Measurements from ENCODE around the gene SPA17. TPM values are rescaled to one million over a fixed set of nuclear protein-coding genes. Genes with fewer than 3 reads are reported as not detected.

The SPA17 gene
- total and polyA plus RNA-seq, 7 donors: 2.3 to 23.8 (median 7.1) TPM

GRCh38 chr11:124658986-124659385 lies 14.7 kb upstream of the SPA17 start:
- intact Hi-C loops (cut with DNase I): no loop called here
- no peak for DNase-seq
- no peak overlapping the region for H3K27ac ChIP-seq
- TF ChIP-seq EP300 (IDR thresholded peaks at IDR 0.05): no peak
- no peak for TF ChIP-seq POLR2A (IDR thresholded peaks at IDR 0.05)
- TF ChIP-seq, protein P1, sequence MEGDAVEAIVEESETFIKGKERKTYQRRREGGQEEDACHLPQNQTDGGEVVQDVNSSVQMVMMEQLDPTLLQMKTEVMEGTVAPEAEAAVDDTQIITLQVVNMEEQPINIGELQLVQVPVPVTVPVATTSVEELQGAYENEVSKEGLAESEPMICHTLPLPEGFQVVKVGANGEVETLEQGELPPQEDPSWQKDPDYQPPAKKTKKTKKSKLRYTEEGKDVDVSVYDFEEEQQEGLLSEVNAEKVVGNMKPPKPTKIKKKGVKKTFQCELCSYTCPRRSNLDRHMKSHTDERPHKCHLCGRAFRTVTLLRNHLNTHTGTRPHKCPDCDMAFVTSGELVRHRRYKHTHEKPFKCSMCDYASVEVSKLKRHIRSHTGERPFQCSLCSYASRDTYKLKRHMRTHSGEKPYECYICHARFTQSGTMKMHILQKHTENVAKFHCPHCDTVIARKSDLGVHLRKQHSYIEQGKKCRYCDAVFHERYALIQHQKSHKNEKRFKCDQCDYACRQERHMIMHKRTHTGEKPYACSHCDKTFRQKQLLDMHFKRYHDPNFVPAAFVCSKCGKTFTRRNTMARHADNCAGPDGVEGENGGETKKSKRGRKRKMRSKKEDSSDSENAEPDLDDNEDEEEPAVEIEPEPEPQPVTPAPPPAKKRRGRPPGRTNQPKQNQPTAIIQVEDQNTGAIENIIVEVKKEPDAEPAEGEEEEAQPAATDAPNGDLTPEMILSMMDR (IDR thresholded peaks at IDR 0.05): no peak
- no peak for TF ChIP-seq POLR2AphosphoS5 (IDR thresholded peaks at IDR 0.05)
- 91 to 92% methylated on average over 1 of the region's 1 CpG for WGBS, 2 donors
- no peak overlapping the region for H3K4me3 ChIP-seq
- no peaks in the 10 kb centered on the region for H3K27me3 ChIP-seq
- H3K4me1 ChIP-seq: no peaks in the 10 kb centered on the region
- H3K36me3 ChIP-seq: peaks cover 0 to 27% (median 0%) of the 10 kb centered on the region in 4 donors
- H3K9me3 ChIP-seq: no peaks in the 10 kb centered on the region

GRCh38 chr11:124661553-124661952 lies 12.2 kb upstream of the SPA17 start:
- TF ChIP-seq POLR2A (IDR thresholded peaks at IDR 0.05) (no peak), EP300 (IDR thresholded peaks at IDR 0.05) (no peak), POLR2AphosphoS5 (IDR thresholded peaks at IDR 0.05) (no peak)
- TF ChIP-seq, protein P1 (IDR thresholded peaks at IDR 0.05): no peak
- no peak overlapping the region for H3K27ac ChIP-seq
- no peak for DNase-seq
- no peak overlapping the region for H3K4me3 ChIP-seq
- H3K4me1 ChIP-seq: no peaks in the 10 kb centered on the region
- H3K9me3 ChIP-seq: no peaks in the 10 kb centered on the region
- peaks cover 0 to 35% (median 0%) of the 10 kb centered on the region in 4 donors for H3K36me3 ChIP-seq
- H3K27me3 ChIP-seq: no peaks in the 10 kb centered on the region
- intact Hi-C loops (cut with DNase I): no loop called here

DNA sequence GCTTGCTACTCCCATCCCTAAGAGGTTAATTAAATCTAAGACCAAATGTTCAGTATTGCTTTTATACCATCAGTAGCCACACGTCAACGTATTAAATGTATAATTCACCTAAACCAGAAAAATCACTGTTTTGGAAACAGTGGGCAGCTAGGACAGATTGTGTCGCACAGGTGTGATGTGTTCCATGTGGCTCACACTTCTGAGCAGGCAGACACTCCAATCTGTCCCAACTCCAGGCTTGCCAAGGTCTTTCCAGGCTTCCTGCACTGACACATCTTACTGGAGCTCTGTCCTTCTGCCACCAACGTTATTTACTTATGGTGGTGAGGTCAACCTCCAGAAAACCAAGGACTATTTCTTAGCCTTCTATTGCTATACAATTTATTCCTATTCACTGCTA lies 11.6 kb upstream of the SPA17 start:
- WGBS, 2 donors: 87 to 92% methylated on average over 4 of the region's 4 CpGs
- intact Hi-C loops (cut with DNase I): no loop called here
- no peak for DNase-seq
- Histone ChIP-seq H3K4me3 (no peak overlapping the region), H3K9me3 (no peaks in the 10 kb centered on the region), H3K4me1 (no peaks in the 10 kb centered on the region), H3K36me3 (peaks cover 0 to 33% (median 0%) of the 10 kb centered on the region in 4 donors), H3K27ac (no peak overlapping the region), H3K27me3 (no peaks in the 10 kb centered on the region)
- TF ChIP-seq, protein P1 (IDR thresholded peaks at IDR 0.05): no peak
- TF ChIP-seq POLR2AphosphoS5 (IDR thresholded peaks at IDR 0.05) (no peak), EP300 (IDR thresholded peaks at IDR 0.05) (no peak), POLR2A (IDR thresholded peaks at IDR 0.05) (no peak)

DNA sequence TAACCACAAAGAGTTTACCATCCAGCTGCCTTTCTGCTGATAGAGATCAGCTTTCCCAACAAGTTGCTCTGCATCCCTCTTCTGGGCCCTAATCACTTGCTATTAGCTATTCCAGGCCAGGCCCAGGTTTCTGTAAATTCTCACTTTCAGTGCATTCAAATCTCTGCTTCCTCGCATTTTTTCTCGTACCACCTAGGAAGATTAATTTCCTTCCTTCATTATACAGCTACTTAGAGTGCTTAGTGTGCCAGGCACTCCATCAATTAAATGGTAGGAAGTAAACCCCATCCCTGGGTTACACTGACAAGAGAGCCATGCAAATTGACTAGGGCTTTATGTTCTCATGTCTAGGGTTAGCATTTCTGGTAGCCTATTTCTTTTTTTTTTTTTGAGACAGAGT lies 9.8 kb upstream of the SPA17 start:
- Histone ChIP-seq H3K27me3 (no peaks in the 10 kb centered on the region), H3K4me3 (no peak overlapping the region), H3K9me3 (no peaks in the 10 kb centered on the region), H3K27ac (no peak overlapping the region), H3K36me3 (peaks cover 0 to 23% (median 0%) of the 10 kb centered on the region in 4 donors), H3K4me1 (no peaks in the 10 kb centered on the region)
- no peak for DNase-seq
- TF ChIP-seq, protein P1 (IDR thresholded peaks at IDR 0.05): no peak
- TF ChIP-seq POLR2AphosphoS5 (IDR thresholded peaks at IDR 0.05) (no peak), EP300 (IDR thresholded peaks at IDR 0.05) (no peak), POLR2A (IDR thresholded peaks at IDR 0.05) (no peak)
- 95 to 96% methylated on average over 2 of the region's 2 CpGs for WGBS, 2 donors
- intact Hi-C loops (cut with DNase I): no loop called here

DNA sequence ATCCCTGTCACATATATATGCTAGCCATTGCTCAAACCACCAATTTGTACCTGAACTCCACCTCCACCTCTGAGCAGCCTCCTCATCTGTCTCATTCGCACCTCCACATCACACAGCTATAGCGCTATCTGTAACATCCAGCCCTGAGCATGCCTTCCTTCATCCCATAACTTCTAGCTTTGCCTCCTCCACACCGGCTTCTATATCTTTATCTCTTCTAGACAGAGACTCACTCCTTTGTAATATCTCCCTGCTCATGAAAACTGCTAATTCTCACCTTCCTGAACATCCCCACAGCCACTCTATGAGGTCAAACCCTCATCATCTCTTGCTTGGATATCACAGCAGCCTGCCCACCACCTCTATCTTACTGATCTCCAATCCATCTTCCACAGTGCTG lies 6.1 kb upstream of the SPA17 start:
- no peak overlapping the region for H3K4me3 ChIP-seq
- 97 to 99% methylated on average over 3 of the region's 3 CpGs for WGBS, 2 donors
- H3K9me3 ChIP-seq: no peaks in the 10 kb centered on the region
- peaks cover 0 to under 1% (median under 1%) of the 10 kb centered on the region in 4 donors for H3K4me1 ChIP-seq
- H3K27me3 ChIP-seq: no peaks in the 10 kb centered on the region
- intact Hi-C loops (cut with DNase I): no loop called here
- H3K27ac ChIP-seq: no peak overlapping the region
- no peak for DNase-seq
- H3K36me3 ChIP-seq: peaks cover 0 to 14% (median 0%) of the 10 kb centered on the region in 4 donors
- no peak for TF ChIP-seq EP300 (IDR thresholded peaks at IDR 0.05)
- TF ChIP-seq, protein P1 (IDR thresholded peaks at IDR 0.05): no peak

All from sigmoid colon (tissue), 7 donors.